Smooth muscle cell (in vitro differentiated cells): ENCODE results near the gene MAT2B. TPM values are rescaled to one million over a fixed set of nuclear protein-coding genes. Genes with fewer than 3 reads are reported as not detected.

ENCODE experiments used
- DNase-seq: peaks from one replicate; lab custom pipeline; 2025; ENCODE audit not compliant: unreplicated experiment; lab: John Stamatoyannopoulos, UW
- H2AFZ ChIP-seq: fragments of 200-600 bp; sonication (generic); 2 replicates; pipeline ENCODE4 v1.6.0; 2016; ENCODE audit warnings: antibody characterized with exemption, low read depth, mild to moderate bottlenecking
- H3F3A ChIP-seq: fragments of 200-600 bp; sonication (generic); 2 replicates; pipeline ENCODE4 v1.6.0; 2017; ENCODE audit warnings: antibody characterized with exemption, low read depth
- H3K27ac ChIP-seq: fragments of 200-600 bp; sonication (generic); 2 replicates; pipeline ENCODE4 v1.5.1; 2016; ENCODE audit warnings: low read depth, mild to moderate bottlenecking
- H3K27me3 ChIP-seq: fragments of 200-600 bp; sonication (generic); 2 replicates; pipeline ENCODE4 v1.6.1; 2016; ENCODE audit warnings: low read depth, mild to moderate bottlenecking
- H3K36me3 ChIP-seq: fragments of 200-600 bp; sonication (generic); 2 replicates; pipeline ENCODE4 v1.5.1; 2016; ENCODE audit warnings: low read depth
- H3K4me1 ChIP-seq: fragments of 200-600 bp; sonication (generic); 2 replicates; pipeline ENCODE4 v1.5.1; 2016; ENCODE audit warnings: low read depth
- H3K4me2 ChIP-seq: fragments of 200-600 bp; sonication (generic); 2 replicates; pipeline ENCODE4 v1.6.0; 2016; ENCODE audit warnings: mild to moderate bottlenecking
- H3K4me3 ChIP-seq: fragments of 200-600 bp; sonication (generic); 2 replicates; pipeline ENCODE4 v1.5.1; 2016; ENCODE audit warnings: mild to moderate bottlenecking
- H3K79me2 ChIP-seq: fragments of 200-600 bp; sonication (generic); 2 replicates; pipeline ENCODE4 v1.6.0; 2016; ENCODE audit warnings: low read depth, mild to moderate bottlenecking
- H3K9ac ChIP-seq: fragments of 200-600 bp; sonication (generic); 2 replicates; pipeline ENCODE4 v1.6.0; 2016; ENCODE audit warnings: low read depth
- H3K9me3 ChIP-seq: fragments of 200-600 bp; sonication (generic); replicated peaks from 2 replicates; pipeline ENCODE4 v1.5.1; 2016; ENCODE audit warnings: low read depth
- H4K20me1 ChIP-seq: fragments of 200-600 bp; sonication (generic); 2 replicates; pipeline ENCODE4 v1.6.0; 2016; ENCODE audit warnings: low read depth
- WGBS: methylation state at CpG from one replicate; pipeline ENCODE4 v1.1.7; 2016; ENCODE audit warnings: low lambda C conversion rate; 5-methylcytosine and 5-hydroxymethylcytosine counted together
- polyA plus RNA-seq: library from polyadenylated mRNA; unstranded; fragments of >200 nt; fragmentation: Nextera tagmentation; extraction: Ambion mirVana; gene quantifications from 2 replicates; pipeline ENCODE4 v1.2.1, GENCODE V29; 2016
- total RNA-seq: library from RNA; depleted of rRNA; stranded (reverse); fragments of >200 nt; gene quantifications from 2 replicates; pipeline ENCODE4 v1.2.3, GENCODE V29; 2014
- TF ChIP-seq, protein P1 (sequence below): fragments of 200-600 bp; sonication (generic); IDR thresholded peaks from 2 replicates; pipeline ENCODE4 v1.5.1; 2017; ENCODE audit warnings: borderline replicate concordance, mild to moderate bottlenecking, antibody characterized with exemption; ENCODE audit not compliant: insufficient read depth, poor library complexity, severe bottlenecking

The MAT2B gene
- total and polyA plus RNA-seq, 2 experiments from 2014 or later = 41.0 to 63.2 TPM

DNA sequence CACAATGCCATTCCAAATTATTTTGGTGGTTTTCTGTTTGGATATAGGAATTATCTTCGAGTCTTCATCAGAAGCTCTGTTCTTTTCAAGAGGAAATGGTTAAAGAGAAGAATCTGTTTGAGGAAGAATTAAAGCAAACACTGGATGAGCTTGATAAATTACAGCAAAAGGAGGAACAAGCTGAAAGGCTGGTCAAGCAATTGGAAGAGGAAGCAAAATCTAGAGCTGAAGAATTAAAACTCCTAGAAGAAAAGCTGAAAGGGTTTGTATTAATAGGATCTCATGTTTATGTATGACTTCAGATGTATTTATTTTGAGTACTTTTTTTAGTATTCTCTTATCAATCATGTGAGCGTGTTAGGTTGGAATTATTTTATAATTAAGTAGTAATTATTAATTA is 30.0 kb upstream of the MAT2B start:
- H3K9ac ChIP-seq = no peak overlapping the region
- no peaks in the 10 kb centered on the region for H3K27me3 ChIP-seq
- H3K4me2 ChIP-seq = no peak overlapping the region
- no peaks in the 10 kb centered on the region for H3F3A ChIP-seq
- no peak overlapping the region for H3K27ac ChIP-seq
- H3K36me3 ChIP-seq = no peaks in the 10 kb centered on the region
- no peaks in the 10 kb centered on the region for H3K9me3 ChIP-seq
- no peak for DNase-seq
- no peak overlapping the region for H3K4me3 ChIP-seq
- no peaks in the 10 kb centered on the region for H3K79me2 ChIP-seq
- no peak overlapping the region for H2AFZ ChIP-seq
- no peaks in the 10 kb centered on the region for H3K4me1 ChIP-seq
- 81% methylated on average over 2 of the region's 2 CpGs for WGBS
- no peaks in the 10 kb centered on the region for H4K20me1 ChIP-seq
- TF ChIP-seq, protein P1, sequence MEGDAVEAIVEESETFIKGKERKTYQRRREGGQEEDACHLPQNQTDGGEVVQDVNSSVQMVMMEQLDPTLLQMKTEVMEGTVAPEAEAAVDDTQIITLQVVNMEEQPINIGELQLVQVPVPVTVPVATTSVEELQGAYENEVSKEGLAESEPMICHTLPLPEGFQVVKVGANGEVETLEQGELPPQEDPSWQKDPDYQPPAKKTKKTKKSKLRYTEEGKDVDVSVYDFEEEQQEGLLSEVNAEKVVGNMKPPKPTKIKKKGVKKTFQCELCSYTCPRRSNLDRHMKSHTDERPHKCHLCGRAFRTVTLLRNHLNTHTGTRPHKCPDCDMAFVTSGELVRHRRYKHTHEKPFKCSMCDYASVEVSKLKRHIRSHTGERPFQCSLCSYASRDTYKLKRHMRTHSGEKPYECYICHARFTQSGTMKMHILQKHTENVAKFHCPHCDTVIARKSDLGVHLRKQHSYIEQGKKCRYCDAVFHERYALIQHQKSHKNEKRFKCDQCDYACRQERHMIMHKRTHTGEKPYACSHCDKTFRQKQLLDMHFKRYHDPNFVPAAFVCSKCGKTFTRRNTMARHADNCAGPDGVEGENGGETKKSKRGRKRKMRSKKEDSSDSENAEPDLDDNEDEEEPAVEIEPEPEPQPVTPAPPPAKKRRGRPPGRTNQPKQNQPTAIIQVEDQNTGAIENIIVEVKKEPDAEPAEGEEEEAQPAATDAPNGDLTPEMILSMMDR = no peak

DNA sequence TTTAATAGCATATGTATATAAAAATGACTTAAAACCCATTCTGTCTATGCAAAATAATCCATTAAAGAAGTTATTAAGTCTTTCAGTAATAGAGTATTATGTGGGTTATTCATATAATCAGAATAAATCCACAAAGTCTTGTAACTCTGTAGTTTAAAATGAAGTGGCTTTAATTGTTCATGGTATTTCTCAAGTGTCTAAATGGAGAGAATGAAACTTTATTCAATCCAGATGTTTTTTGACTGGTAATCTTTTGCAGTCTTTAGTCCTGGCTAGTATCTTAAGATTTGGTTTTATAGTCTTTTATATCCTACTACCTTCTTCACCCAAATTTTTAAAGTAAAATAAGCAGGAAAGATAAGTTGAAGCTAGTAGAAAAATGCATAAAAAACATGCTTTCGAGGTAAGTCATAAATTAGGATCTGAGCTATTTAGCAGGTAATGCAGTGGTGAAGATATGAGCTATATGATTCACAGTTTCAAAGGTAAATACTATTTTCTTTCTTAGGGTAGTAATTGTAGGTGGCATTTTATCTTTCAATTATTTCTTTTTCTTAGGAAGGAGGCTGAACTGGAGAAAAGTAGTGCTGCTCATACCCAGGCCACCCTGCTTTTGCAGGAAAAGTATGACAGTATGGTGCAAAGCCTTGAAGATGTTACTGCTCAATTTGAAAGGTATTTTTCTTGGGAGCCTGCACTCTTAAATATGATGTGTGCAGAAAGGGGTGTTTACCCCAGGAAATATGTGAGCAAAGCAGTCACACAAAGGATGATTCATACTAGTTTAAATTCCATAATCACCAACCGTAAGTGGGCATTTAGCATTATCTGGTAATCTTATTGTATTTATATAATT is 27.1 kb upstream of the MAT2B start:
- no peak overlapping the region for H3K4me2 ChIP-seq
- H4K20me1 ChIP-seq = no peaks in the 10 kb centered on the region
- no peak overlapping the region for H2AFZ ChIP-seq
- no peak overlapping the region for H3K4me3 ChIP-seq
- no peaks in the 10 kb centered on the region for H3K27me3 ChIP-seq
- H3K79me2 ChIP-seq = no peaks in the 10 kb centered on the region
- H3K9ac ChIP-seq = no peak overlapping the region
- H3K9me3 ChIP-seq = no peaks in the 10 kb centered on the region
- 54% methylated on average over 2 of the region's 2 CpGs for WGBS
- no peaks in the 10 kb centered on the region for H3K4me1 ChIP-seq
- TF ChIP-seq, protein P1 = no peak
- H3K36me3 ChIP-seq = no peaks in the 10 kb centered on the region
- no peak for DNase-seq
- H3K27ac ChIP-seq = no peak overlapping the region
- no peaks in the 10 kb centered on the region for H3F3A ChIP-seq

DNA sequence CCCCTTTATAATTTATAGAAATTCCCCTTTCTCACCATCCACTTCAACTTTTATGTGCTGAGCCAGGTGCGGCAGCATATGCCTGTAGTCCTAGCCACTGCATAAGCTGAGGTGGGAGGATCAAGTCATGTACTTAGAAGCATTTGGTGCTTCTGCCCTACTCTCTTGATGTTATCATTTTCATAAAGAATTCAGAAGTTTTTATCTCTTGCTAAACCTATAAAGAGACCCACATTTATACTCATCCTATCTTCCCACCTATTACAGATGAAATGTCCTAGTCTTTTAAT is 26.5 kb upstream of the MAT2B start:
- H3K4me2 ChIP-seq = no peak overlapping the region
- TF ChIP-seq, protein P1 = no peak
- no peak overlapping the region for H3K9ac ChIP-seq
- H3K9me3 ChIP-seq = no peaks in the 10 kb centered on the region
- H3K4me3 ChIP-seq = no peak overlapping the region
- H3K27me3 ChIP-seq = no peaks in the 10 kb centered on the region
- no peaks in the 10 kb centered on the region for H3K79me2 ChIP-seq
- H3K27ac ChIP-seq = no peak overlapping the region
- WGBS = 100% methylated on average over 1 of the region's 1 CpG
- no peaks in the 10 kb centered on the region for H3F3A ChIP-seq
- H3K36me3 ChIP-seq = no peaks in the 10 kb centered on the region
- no peak overlapping the region for H2AFZ ChIP-seq
- H4K20me1 ChIP-seq = no peaks in the 10 kb centered on the region
- no peak for DNase-seq
- H3K4me1 ChIP-seq = no peaks in the 10 kb centered on the region

DNA sequence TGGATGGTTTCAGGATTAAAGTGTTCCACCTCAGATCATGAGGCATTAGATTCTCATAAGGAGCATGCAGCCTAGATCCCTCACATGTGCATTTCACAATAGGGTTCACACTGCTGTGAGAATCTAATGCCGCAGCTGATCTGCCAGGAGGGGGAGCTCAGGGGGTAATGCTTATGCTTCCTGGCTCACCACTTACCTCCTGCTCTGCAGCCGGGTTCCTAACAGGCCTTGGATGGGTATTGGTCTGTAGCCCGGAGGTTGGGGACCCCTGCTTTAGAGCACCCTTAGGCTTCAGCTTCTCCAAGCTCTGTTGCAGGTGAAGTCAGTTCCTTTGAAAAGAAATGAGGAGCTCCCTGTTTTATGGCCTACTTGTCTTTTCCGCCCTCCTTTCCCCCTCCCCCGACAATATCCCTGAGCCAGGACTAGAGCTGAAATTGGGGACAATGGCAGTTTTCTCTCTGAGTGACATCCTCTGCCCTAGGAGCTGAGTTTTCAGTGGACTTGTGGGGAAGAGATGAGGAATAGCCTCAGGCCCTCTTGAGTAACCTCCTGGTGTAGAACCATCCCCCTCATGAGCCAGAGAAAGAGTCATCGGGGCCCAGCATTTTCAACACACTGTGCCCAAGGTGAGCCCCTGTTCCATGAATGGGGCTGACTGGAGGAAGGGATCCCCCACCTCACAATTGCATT is 16.2 kb upstream of the MAT2B start:
- Histone ChIP-seq H3K4me2 (no peak overlapping the region), H3K9me3 (no peaks in the 10 kb centered on the region), H3K4me1 (no peaks in the 10 kb centered on the region), H2AFZ (no peak overlapping the region), H3K79me2 (no peaks in the 10 kb centered on the region), H3K27ac (no peak overlapping the region), H3K27me3 (no peaks in the 10 kb centered on the region), H3K9ac (no peak overlapping the region), H3K36me3 (no peaks in the 10 kb centered on the region), H3F3A (no peaks in the 10 kb centered on the region), H3K4me3 (no peak overlapping the region), H4K20me1 (no peaks in the 10 kb centered on the region)
- WGBS = 83% methylated on average over 6 of the region's 6 CpGs
- no peak for DNase-seq
- TF ChIP-seq, protein P1 = no peak
